OCI-LY1 (cell line): ENCODE results near the gene ALDH1B1.

Experiments
- H2AFZ ChIP-seq: fragments of 200-600 bp; sonication (generic), shearing (Covaris generic); 2 replicates; pipeline ENCODE4 v1.6.0; 2014; ENCODE audit warnings: antibody characterized with exemption, mild to moderate bottlenecking, low read length
- H3F3A ChIP-seq: fragments of 200-600 bp; sonication (generic), shearing (Covaris generic); 2 replicates; pipeline ENCODE4 v1.6.0; 2014; ENCODE audit warnings: mild to moderate bottlenecking, antibody characterized with exemption, low read length, moderate library complexity; ENCODE audit not compliant: insufficient read depth
- H3K27ac ChIP-seq: fragments of 200-600 bp; sonication (generic); 2 replicates; pipeline ENCODE4 v1.5.1; 2014; ENCODE audit warnings: low read length, mixed run types, mild to moderate bottlenecking, low read depth; ENCODE audit not compliant: poor library complexity, severe bottlenecking
- H3K27me3 ChIP-seq: fragments of 200-600 bp; sonication (generic); 2 replicates; pipeline ENCODE4 v1.6.0; 2014; ENCODE audit warnings: antibody characterized with exemption, mild to moderate bottlenecking, low read length, moderate library complexity; ENCODE audit not compliant: insufficient read depth
- H3K36me3 ChIP-seq: fragments of 200-600 bp; sonication (generic); 2 replicates; pipeline ENCODE4 v1.6.1; 2014; ENCODE audit warnings: mild to moderate bottlenecking, antibody characterized with exemption, low read length, moderate library complexity, mixed read lengths; ENCODE audit not compliant: insufficient read depth
- H3K4me1 ChIP-seq: fragments of 200-600 bp; sonication (generic); 2 replicates; pipeline ENCODE4 v1.5.1; 2014; ENCODE audit warnings: mild to moderate bottlenecking, low read length, moderate library complexity; ENCODE audit not compliant: insufficient read depth, severe bottlenecking
- H3K4me2 ChIP-seq: fragments of 200-600 bp; sonication (generic), shearing (Covaris generic); 2 replicates; pipeline ENCODE4 v1.6.1; 2014; ENCODE audit warnings: low read length
- H3K4me3 ChIP-seq: fragments of 200-600 bp; sonication (generic); 2 replicates; pipeline ENCODE4 v1.5.1; 2014; ENCODE audit warnings: low read length, low read depth, mild to moderate bottlenecking, mixed read lengths; ENCODE audit not compliant: poor library complexity, severe bottlenecking
- H3K79me2 ChIP-seq: fragments of 200-600 bp; shearing (Covaris generic); 2 replicates; pipeline ENCODE4 v1.6.1; 2016; ENCODE audit warnings: mixed run types, low read length, mixed read lengths; ENCODE audit not compliant: insufficient read depth
- H3K9ac ChIP-seq: fragments of 200-600 bp; sonication (generic), shearing (Covaris generic); 2 replicates; pipeline ENCODE4 v1.6.1; 2014; ENCODE audit warnings: mild to moderate bottlenecking, low read length, mixed read lengths
- H3K9me2 ChIP-seq: fragments of 200-600 bp; sonication (generic), shearing (Covaris generic); 2 replicates; pipeline ENCODE4 v1.6.1; 2014; ENCODE audit warnings: low read depth, mild to moderate bottlenecking, low read length, mixed read lengths
- H3K9me3 ChIP-seq: fragments of 200-600 bp; shearing (Covaris generic); 2 replicates; pipeline ENCODE4 v1.6.1; 2014; ENCODE audit warnings: low read length, mixed read lengths
- H4K20me1 ChIP-seq: fragments of 200-600 bp; sonication (generic), shearing (Covaris generic); 2 replicates; pipeline ENCODE4 v1.6.0; 2016; ENCODE audit warnings: mild to moderate bottlenecking, low read length; ENCODE audit not compliant: insufficient read depth
- CTCF ChIP-seq: fragments of 200-600 bp; sonication (generic), shearing (Covaris generic); IDR thresholded peaks from 2 replicates; pipeline ENCODE4 v1.5.1; 2017; ENCODE audit warnings: mild to moderate bottlenecking, antibody characterized with exemption, low read length, moderate library complexity, mixed read lengths
- EZH2 ChIP-seq: fragments of 200-600 bp; sonication (generic), shearing (Covaris generic); IDR thresholded peaks from 2 replicates; pipeline ENCODE4 v1.8.0; 2017; ENCODE audit warnings: borderline replicate concordance, mixed run types, mild to moderate bottlenecking, antibody characterized with exemption, low read length, moderate library complexity, mixed read lengths

ALDH1B1 gene

GRCh38 chr9:38359297-38359653 lies 33.2 kb upstream of the ALDH1B1 start:
- Histone ChIP-seq H4K20me1 (no peaks in the 10 kb centered on the region), H3K4me1 (no peaks in the 10 kb centered on the region), H3K4me3 (no peak overlapping the region), H3K9me2 (no peaks in the 10 kb centered on the region), H3K9ac (no peak overlapping the region), H3K27me3 (no peaks in the 10 kb centered on the region), H2AFZ (no peak overlapping the region), H3K9me3 (no peaks in the 10 kb centered on the region), H3K36me3 (no peaks in the 10 kb centered on the region), H3F3A (no peaks in the 10 kb centered on the region), H3K27ac (no peak overlapping the region), H3K79me2 (no peaks in the 10 kb centered on the region), H3K4me2 (no peak overlapping the region)
- no peak for TF ChIP-seq EZH2
- no peak for TF ChIP-seq CTCF

GRCh38 chr9:38359689-38360385 lies 32.7 kb upstream of the ALDH1B1 start:
- Histone ChIP-seq H3K27ac (no peak overlapping the region), H3K9me2 (no peaks in the 10 kb centered on the region), H4K20me1 (no peaks in the 10 kb centered on the region), H3K9me3 (no peaks in the 10 kb centered on the region), H3K27me3 (no peaks in the 10 kb centered on the region), H2AFZ (no peak overlapping the region), H3K4me3 (no peak overlapping the region), H3K4me2 (no peak overlapping the region), H3K36me3 (no peaks in the 10 kb centered on the region), H3K9ac (no peak overlapping the region), H3K4me1 (no peaks in the 10 kb centered on the region), H3K79me2 (no peaks in the 10 kb centered on the region), H3F3A (no peaks in the 10 kb centered on the region)
- TF ChIP-seq EZH2: no peak
- TF ChIP-seq CTCF: no peak

- no peaks in the 10 kb centered on the region for H3K4me1 ChIP-seq
- H3F3A ChIP-seq: no peaks in the 10 kb centered on the region
- H3K4me2 ChIP-seq: no peak overlapping the region
- H3K27me3 ChIP-seq: no peaks in the 10 kb centered on the region
- no peaks in the 10 kb centered on the region for H3K79me2 ChIP-seq
- no peak overlapping the region for H3K9ac ChIP-seq
- TF ChIP-seq CTCF (no peak), EZH2 (no peak)
- no peak overlapping the region for H3K27ac ChIP-seq
- no peaks in the 10 kb centered on the region for H3K36me3 ChIP-seq
- no peak overlapping the region for H2AFZ ChIP-seq
- H4K20me1 ChIP-seq: no peaks in the 10 kb centered on the region
- no peaks in the 10 kb centered on the region for H3K9me2 ChIP-seq
- no peak overlapping the region for H3K4me3 ChIP-seq
- no peaks in the 10 kb centered on the region for H3K9me3 ChIP-seq
These were observed 31.5 kb upstream of the ALDH1B1 start for GRCh38 chr9:38360839-38361472.
